ENCODE data around the gene CT83. TPM values are rescaled to one million over a fixed set of nuclear protein-coding genes. Genes with fewer than 3 reads are reported as not detected.

CT83 gene
- not detected for total RNA-seq
- not detected for polyA plus RNA-seq
- long read RNA-seq, donor 1, result 0 reads
- long read RNA-seq, donor 2, result 0 reads

- H3K27me3 ChIP-seq (replicated peaks in 1 of 7), result no peaks in the 10 kb centered on the region
- WGBS, 5 donors, result 77 to 97% (median 92%) methylated on average over 13 to 18 of the region's 18 CpGs
- peak; percentile 46 for DNase-seq
These were observed at the start of gene CT83 for GRCh38 chrX:116462822-116463221. Gene CT83 (minus strand): TSS chrX:116462976. CDS start chrX:116462856, 120 bp downstream.

GRCh38 chrX:116499780-116500179 lies 37.0 kb upstream of the CT83 start:
- Histone ChIP-seq H3K4me3 (no peak overlapping the region), H3K27ac (no peak overlapping the region), H3K9me3 (no peaks in the 10 kb centered on the region), H3K27me3 (replicated peaks in 1 of 7) (no peaks in the 10 kb centered on the region), H3K36me3 (no peaks in the 10 kb centered on the region), H3K4me1 (no peaks in the 10 kb centered on the region)
- no peak for DNase-seq
- intact Hi-C loops (cut with DNase I; ENCODE audit: low total_unique reads), result no loop called here
- no peak for TF ChIP-seq POLR2AphosphoS5 (IDR thresholded peaks at IDR 0.05)
- no peak for TF ChIP-seq CTCF (IDR thresholded peaks at IDR 0.05 in 8 of 11, conservative IDR thresholded peaks at IDR 0.05 in 3 of 11)
- TF ChIP-seq POLR2A (IDR thresholded peaks at IDR 0.05), result no peak

More at GRCh38 chrX:116462822-116463221, at the start of gene CT83:
- intact Hi-C loops (cut with DNase I; ENCODE audit: low total_unique reads), result no loop called here
- H3K9me3 ChIP-seq, result no peaks in the 10 kb centered on the region
- no peak within 1 kb of the TSS for H3K4me3 ChIP-seq
- H3K27ac ChIP-seq, result no peak within 1 kb of the TSS
- no peaks in the 10 kb centered on the region for H3K36me3 ChIP-seq
- H3K4me1 ChIP-seq, result no peaks in the 10 kb centered on the region
- TF ChIP-seq POLR2AphosphoS5 (IDR thresholded peaks at IDR 0.05) (no peak), POLR2A (IDR thresholded peaks at IDR 0.05) (no peak), CTCF (IDR thresholded peaks at IDR 0.05 in 8 of 11, conservative IDR thresholded peaks at IDR 0.05 in 3 of 11) (no peak)

GRCh38 chrX:116493271-116493670 lies 30.5 kb upstream of the CT83 start:
- TF ChIP-seq POLR2A (IDR thresholded peaks at IDR 0.05), result no peak
- no peak for TF ChIP-seq CTCF (IDR thresholded peaks at IDR 0.05 in 8 of 11, conservative IDR thresholded peaks at IDR 0.05 in 3 of 11)
- TF ChIP-seq POLR2AphosphoS5 (IDR thresholded peaks at IDR 0.05), result no peak
- Histone ChIP-seq H3K4me1 (no peaks in the 10 kb centered on the region), H3K27ac (no peak overlapping the region), H3K36me3 (no peaks in the 10 kb centered on the region), H3K27me3 (replicated peaks in 1 of 7) (no peaks in the 10 kb centered on the region), H3K4me3 (no peak overlapping the region), H3K9me3 (no peaks in the 10 kb centered on the region)
- WGBS, 5 donors, result 62 to 95% (median 79%) methylated on average over 2 of the region's 2 CpGs
- intact Hi-C loops (cut with DNase I; ENCODE audit: low total_unique reads), result no loop called here
- DNase-seq, result no peak

- H3K9me3 ChIP-seq, result no peaks in the 10 kb centered on the region
- no peak overlapping the region for H3K27ac ChIP-seq
- intact Hi-C loops (cut with DNase I; ENCODE audit: low total_unique reads), result no loop called here
- no peak for DNase-seq
- H3K4me1 ChIP-seq, result no peaks in the 10 kb centered on the region
- no peaks in the 10 kb centered on the region for H3K36me3 ChIP-seq
- H3K4me3 ChIP-seq, result no peak overlapping the region
- TF ChIP-seq POLR2A (IDR thresholded peaks at IDR 0.05) (no peak), CTCF (IDR thresholded peaks at IDR 0.05 in 8 of 11, conservative IDR thresholded peaks at IDR 0.05 in 3 of 11) (no peak), POLR2AphosphoS5 (IDR thresholded peaks at IDR 0.05) (no peak)
- H3K27me3 ChIP-seq (replicated peaks in 1 of 7), result no peaks in the 10 kb centered on the region
These were observed 27.3 kb upstream of the CT83 start for GRCh38 chrX:116490104-116490503.

Data from spleen (tissue), 13 donors.